ENCODE data around the gene MAP4K4.

GRCh38 chr2:101736861-101737291 is 39.4 kb downstream of the MAP4K4 start:
- TF ChIP-seq CTCF (IDR thresholded peaks at IDR 0.05): no peak
- TF ChIP-seq POLR2A (IDR thresholded peaks at IDR 0.05): no peak

All from lower leg skin (tissue), 3 donors.